Measurements from ENCODE around the gene GLP2R. TPM values are rescaled to one million over a fixed set of nuclear protein-coding genes. Genes with fewer than 3 reads are reported as not detected.

The GLP2R gene
- total RNA-seq, 4 donors from 2014 or later: 1.1 TPM; not detected in 3

GRCh38 chr17:9792181-9792840, 33.4 kb upstream of the GLP2R start:
- no peak for DNase-seq
- TF ChIP-seq POLR2A (IDR thresholded peaks at IDR 0.05) (no peak), CTCF (IDR thresholded peaks at IDR 0.05 in 4 of 5, conservative IDR thresholded peaks at IDR 0.05 in 1 of 5) (no peak)
- no peaks in the 10 kb centered on the region for H3K36me3 ChIP-seq
- in situ Hi-C loops (cut with MboI; ENCODE audit: low sequenced_read_pairs in 4 of 4) (no loop called here), intact Hi-C loops (cut with DNase I; ENCODE audit: low total_unique reads) (loop anchor here (5.0 kb wide), 1 partner anchor 50 kb away; no protein-coding TSS in a partner anchor)
- peak overlapping the region; percentile 80 to 90 (median 89) for H3K27ac ChIP-seq
- H3K4me3 ChIP-seq: no peak overlapping the region
- no peaks in the 10 kb centered on the region for H3K27me3 ChIP-seq
- no peak for ATAC-seq
- no peaks in the 10 kb centered on the region for H3K9me3 ChIP-seq
- peaks cover 29 to 35% of the 10 kb centered on the region in 2 donors for H3K4me1 ChIP-seq

- no peak overlapping the region for H3K4me3 ChIP-seq
- DNase-seq (no peak), ATAC-seq (no peak)
- TF ChIP-seq CTCF (IDR thresholded peaks at IDR 0.05 in 4 of 5, conservative IDR thresholded peaks at IDR 0.05 in 1 of 5) (no peak), POLR2A (IDR thresholded peaks at IDR 0.05) (no peak)
- H3K27ac ChIP-seq: no peak overlapping the region
- H3K4me1 ChIP-seq: no peaks in the 10 kb centered on the region
- no peaks in the 10 kb centered on the region for H3K36me3 ChIP-seq
- intact Hi-C loops (cut with DNase I; ENCODE audit: low total_unique reads) (no loop called here), in situ Hi-C loops (cut with MboI; ENCODE audit: low sequenced_read_pairs in 4 of 4) (no loop called here)
- no peaks in the 10 kb centered on the region for H3K9me3 ChIP-seq
- H3K27me3 ChIP-seq: no peaks in the 10 kb centered on the region
These were observed 27.7 kb upstream of the GLP2R start for GRCh38 chr17:9798008-9798407.

- DNase-seq (no peak), ATAC-seq (no peak)
- Histone ChIP-seq H3K36me3 (no peaks in the 10 kb centered on the region), H3K27me3 (no peaks in the 10 kb centered on the region), H3K4me1 (no peaks in the 10 kb centered on the region), H3K4me3 (no peak overlapping the region), H3K27ac (no peak overlapping the region), H3K9me3 (no peaks in the 10 kb centered on the region)
- in situ Hi-C loops (cut with MboI; ENCODE audit: low sequenced_read_pairs in 4 of 4): no loop called here
- intact Hi-C loops (cut with DNase I; ENCODE audit: low total_unique reads): no loop called here
- TF ChIP-seq POLR2A (IDR thresholded peaks at IDR 0.05): no peak
These were observed 27.0 kb upstream of the GLP2R start for GRCh38 chr17:9798724-9799123.

GRCh38 chr17:9801505-9801904, 24.2 kb upstream of the GLP2R start:
- in situ Hi-C loops (cut with MboI; ENCODE audit: low sequenced_read_pairs in 4 of 4): loop anchor here in 1 of 4 donors (25.0 kb wide), 1 partner anchor 111 kb away; the partner anchor contains the start of gene RCVRN
- intact Hi-C loops (cut with DNase I; ENCODE audit: low total_unique reads): no loop called here
- no peaks in the 10 kb centered on the region for H3K27me3 ChIP-seq
- H3K9me3 ChIP-seq: no peaks in the 10 kb centered on the region
- no peak overlapping the region for H3K4me3 ChIP-seq
- DNase-seq (no peak), ATAC-seq (no peak)
- no peak for TF ChIP-seq POLR2A (IDR thresholded peaks at IDR 0.05)
- no peak overlapping the region for H3K27ac ChIP-seq
- H3K36me3 ChIP-seq: no peaks in the 10 kb centered on the region
- H3K4me1 ChIP-seq: no peaks in the 10 kb centered on the region

GRCh38 chr17:9802294-9802693, 23.4 kb upstream of the GLP2R start:
- Histone ChIP-seq H3K36me3 (no peaks in the 10 kb centered on the region), H3K4me3 (no peak overlapping the region), H3K27ac (no peak overlapping the region), H3K4me1 (no peaks in the 10 kb centered on the region), H3K27me3 (no peaks in the 10 kb centered on the region), H3K9me3 (no peaks in the 10 kb centered on the region)
- ATAC-seq (no peak), DNase-seq (no peak)
- no peak for TF ChIP-seq POLR2A (IDR thresholded peaks at IDR 0.05)
- no peak for TF ChIP-seq CTCF (IDR thresholded peaks at IDR 0.05 in 4 of 5, conservative IDR thresholded peaks at IDR 0.05 in 1 of 5)
- in situ Hi-C loops (cut with MboI; ENCODE audit: low sequenced_read_pairs in 4 of 4) (loop anchor here in 1 of 4 donors (25.0 kb wide), 1 partner anchor 110 kb away; the partner anchor contains the start of gene RCVRN), intact Hi-C loops (cut with DNase I; ENCODE audit: low total_unique reads) (no loop called here)

Measured in gastrocnemius medialis (tissue), 4 donors.